WTC11 (cell line): ENCODE data around the gene WDR82. TPM values are rescaled to one million over a fixed set of nuclear protein-coding genes. Genes with fewer than 3 reads are reported as not detected.

Source experiments
- ATAC-seq: fragments of 200-7000 bp; cut with Tn5 transposase; 2 replicates; pipeline ENCODE4 v1.10.0; 2021; ENCODE audit warnings: mild to moderate bottlenecking, moderate library complexity
- CTCF ChIA-PET: fragments of 300-600 bp; sonication (Branson Sonifier 250); formaldehyde crosslinking; loops from one replicate; lab custom pipeline; 2021; ENCODE audit warnings: antibody characterized with exemption; lab: Charles Lee
- POLR2A ChIA-PET: fragments of 350-600 bp; sonication (Branson Sonifier 250); formaldehyde crosslinking; loops from one replicate; lab custom pipeline; 2021; ENCODE audit warnings: antibody characterized with exemption; lab: Charles Lee
- DNase-seq: peaks from one replicate; pipeline ENCODE4 v3.0.0; 2021; ENCODE audit warnings: low spot score
- H3K27ac Mint-ChIP-seq: 2 replicates; pipeline ENCODE4 v1.8.0; 2021; ENCODE audit warnings: mixed read lengths
- H3K27me3 Mint-ChIP-seq: 2 replicates; pipeline ENCODE4 v1.8.0; 2021; ENCODE audit warnings: low read depth, mild to moderate bottlenecking, moderate library complexity, mixed read lengths
- H3K36me3 Mint-ChIP-seq: 2 replicates; pipeline ENCODE4 v1.8.0; 2021; ENCODE audit warnings: mixed read lengths
- H3K4me1 Mint-ChIP-seq: 2 replicates; pipeline ENCODE4 v1.8.0; 2022; ENCODE audit warnings: mixed read lengths
- H3K4me3 Mint-ChIP-seq: 2 replicates; pipeline ENCODE4 v1.8.0; 2021; ENCODE audit warnings: mild to moderate bottlenecking, moderate library complexity, mixed read lengths
- H3K9me3 Mint-ChIP-seq: 2 replicates; pipeline ENCODE4 v1.8.0; 2021; ENCODE audit warnings: mixed read lengths
- CBFB ChIP-seq: sonication (generic); formaldehyde crosslinking; IDR thresholded peaks from 2 replicates; pipeline ENCODE4 v1.8.1; 2022; ENCODE audit warnings: mild to moderate bottlenecking, low read depth, missing genetic modification reagents
- EMX1 ChIP-seq: fragments of 250-450 bp; sonication (Bioruptor Pico); IDR thresholded peaks from 2 replicates; pipeline ENCODE4 v1.8.0; 2021; ENCODE audit warnings: mild to moderate bottlenecking
- FOXK1 ChIP-seq: sonication (generic); formaldehyde crosslinking; IDR thresholded peaks from 2 replicates; pipeline ENCODE4 v1.8.0; 2022; ENCODE audit warnings: mild to moderate bottlenecking, moderate library complexity, missing genetic modification reagents
- GABPB1 ChIP-seq: sonication (generic); formaldehyde crosslinking; IDR thresholded peaks from 2 replicates; pipeline ENCODE4 v1.8.1; 2023; ENCODE audit warnings: mild to moderate bottlenecking, missing genetic modification reagents
- GRHL2 ChIP-seq: fragments of 250-450 bp; sonication (Bioruptor Pico); IDR thresholded peaks from 2 replicates; pipeline ENCODE4 v1.8.0; 2022; ENCODE audit warnings: mild to moderate bottlenecking, moderate library complexity; ENCODE audit not compliant: insufficient replicate concordance, severe bottlenecking
- JUN ChIP-seq: sonication (generic); formaldehyde crosslinking; IDR thresholded peaks from 2 replicates; pipeline ENCODE4 v1.8.0; 2023; ENCODE audit warnings: mild to moderate bottlenecking, missing genetic modification reagents
- NFE2L1 ChIP-seq: sonication (generic); formaldehyde crosslinking; IDR thresholded peaks from 2 replicates; pipeline ENCODE4 v1.8.1; 2023; ENCODE audit warnings: missing genetic modification reagents
- NR3C1 ChIP-seq: sonication (generic); formaldehyde crosslinking; conservative IDR thresholded peaks from 2 replicates; pipeline ENCODE4 v1.8.1; 2023; ENCODE audit warnings: low read depth, mild to moderate bottlenecking, missing genetic modification reagents
- OVOL2 ChIP-seq: fragments of 250-450 bp; sonication (Bioruptor Pico); IDR thresholded peaks from 2 replicates; pipeline ENCODE4 v1.9.0; 2021; ENCODE audit warnings: mild to moderate bottlenecking, borderline replicate concordance
- PRRX2 ChIP-seq: fragments of 250-450 bp; sonication (Bioruptor Pico); IDR thresholded peaks from 2 replicates; pipeline ENCODE4 v1.8.0; 2021; ENCODE audit warnings: mild to moderate bottlenecking
- SMAD4 ChIP-seq: sonication (generic); formaldehyde crosslinking; IDR thresholded peaks from 2 replicates; pipeline ENCODE4 v1.8.0; 2022; ENCODE audit warnings: mild to moderate bottlenecking, missing genetic modification reagents
- TEAD1 ChIP-seq: sonication (generic); formaldehyde crosslinking; IDR thresholded peaks from 2 replicates; pipeline ENCODE4 v1.8.0; 2022; ENCODE audit warnings: mild to moderate bottlenecking, missing genetic modification reagents
- ZBTB21 ChIP-seq: sonication (generic); formaldehyde crosslinking; IDR thresholded peaks from 2 replicates; pipeline ENCODE4 v1.8.1; 2023; ENCODE audit warnings: mild to moderate bottlenecking, missing genetic modification reagents, borderline replicate concordance
- ZNF423 ChIP-seq: fragments of 250-450 bp; sonication (Bioruptor Pico); IDR thresholded peaks from 2 replicates; pipeline ENCODE4 v2.1.2; 2022; ENCODE audit warnings: mild to moderate bottlenecking, moderate library complexity
- ZNF671 ChIP-seq: fragments of 250-450 bp; sonication (Bioruptor Pico); IDR thresholded peaks from 2 replicates; pipeline ENCODE4 v1.8.0; 2021; ENCODE audit warnings: mild to moderate bottlenecking
- total RNA-seq: library from RNA; stranded (reverse); gene quantifications from 3 replicates; pipeline ENCODE4 v1.2.3, GENCODE V29; 2021
- TF ChIP-seq, protein P1 (sequence below): sonication (generic); formaldehyde crosslinking; IDR thresholded peaks from 2 replicates; pipeline ENCODE4 v1.8.1; 2023; ENCODE audit warnings: mild to moderate bottlenecking, moderate library complexity, missing genetic modification reagents
- TF ChIP-seq, protein P2 (sequence below): sonication (generic); formaldehyde crosslinking; IDR thresholded peaks from 2 replicates; pipeline ENCODE4 v1.8.1; 2022; ENCODE audit warnings: low read depth, mild to moderate bottlenecking, moderate library complexity, missing genetic modification reagents, borderline replicate concordance
- TF ChIP-seq, protein P3 (sequence below): sonication (generic); formaldehyde crosslinking; IDR thresholded peaks from 2 replicates; pipeline ENCODE4 v1.8.1; 2023; ENCODE audit warnings: mild to moderate bottlenecking, missing genetic modification reagents
- TF ChIP-seq, protein P4 (sequence below): sonication (generic); formaldehyde crosslinking; conservative IDR thresholded peaks from 2 replicates; pipeline ENCODE4 v1.8.1; 2022; ENCODE audit warnings: mild to moderate bottlenecking, missing genetic modification reagents
- TF ChIP-seq, protein P5 (sequence below): sonication (generic); formaldehyde crosslinking; IDR thresholded peaks from 2 replicates; pipeline ENCODE4 v1.8.0; 2022; ENCODE audit warnings: mild to moderate bottlenecking, missing genetic modification reagents
- TF ChIP-seq, protein P6 (sequence below): sonication (generic); formaldehyde crosslinking; IDR thresholded peaks from 2 replicates; pipeline ENCODE4 v1.8.1; 2023; ENCODE audit warnings: mild to moderate bottlenecking, missing genetic modification reagents, moderate library complexity

The WDR82 gene
- total RNA-seq, 1 experiment from 2014 or later: 69.7 TPM

DNA sequence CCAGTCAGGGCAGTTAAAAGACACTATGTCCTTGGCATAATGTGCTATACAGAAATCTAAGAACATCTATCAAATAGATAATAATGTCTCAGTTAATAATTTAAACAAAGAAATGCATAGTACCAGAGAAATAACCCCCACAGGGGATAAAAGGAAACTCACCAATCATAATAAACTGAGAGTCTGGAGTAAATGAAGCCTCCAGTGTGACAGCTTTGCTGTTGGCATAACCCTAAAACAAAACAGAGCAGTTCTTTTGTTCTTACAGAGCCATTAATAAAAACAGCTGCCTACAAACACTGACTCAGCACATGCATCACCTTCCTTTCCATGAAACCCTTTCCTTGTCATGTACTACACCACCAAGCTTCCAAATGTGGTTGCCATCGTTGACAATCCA, 19.4 kb downstream of the WDR82 start:
- CTCF ChIA-PET: interaction anchor here (0.7 to 1.3 kb wide), 3 partner anchors 19 to 39 kb away, joined by 3 to 4 read pairs (median 3); partner anchors contain the start of gene WDR82
- H3K4me3 Mint-ChIP-seq: no peak overlapping the region
- POLR2A ChIA-PET: no interaction called here
- no peaks in the 10 kb centered on the region for H3K27me3 Mint-ChIP-seq
- no peaks in the 10 kb centered on the region for H3K9me3 Mint-ChIP-seq
- ATAC-seq (no peak), DNase-seq (no peak)
- H3K4me1 Mint-ChIP-seq: no peaks in the 10 kb centered on the region
- H3K27ac Mint-ChIP-seq: no peak overlapping the region
- peaks cover 88% of the 10 kb centered on the region for H3K36me3 Mint-ChIP-seq
- TF ChIP-seq, protein P1, sequence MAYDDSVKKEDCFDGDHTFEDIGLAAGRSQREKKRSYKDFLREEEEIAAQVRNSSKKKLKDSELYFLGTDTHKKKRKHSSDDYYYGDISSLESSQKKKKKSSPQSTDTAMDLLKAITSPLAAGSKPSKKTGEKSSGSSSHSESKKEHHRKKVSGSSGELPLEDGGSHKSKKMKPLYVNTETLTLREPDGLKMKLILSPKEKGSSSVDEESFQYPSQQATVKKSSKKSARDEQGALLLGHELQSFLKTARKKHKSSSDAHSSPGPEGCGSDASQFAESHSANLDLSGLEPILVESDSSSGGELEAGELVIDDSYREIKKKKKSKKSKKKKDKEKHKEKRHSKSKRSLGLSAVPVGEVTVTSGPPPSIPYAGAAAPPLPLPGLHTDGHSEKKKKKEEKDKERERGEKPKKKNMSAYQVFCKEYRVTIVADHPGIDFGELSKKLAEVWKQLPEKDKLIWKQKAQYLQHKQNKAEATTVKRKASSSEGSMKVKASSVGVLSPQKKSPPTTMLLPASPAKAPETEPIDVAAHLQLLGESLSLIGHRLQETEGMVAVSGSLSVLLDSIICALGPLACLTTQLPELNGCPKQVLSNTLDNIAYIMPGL (CRISPR knock-in tag): no peak
- TF ChIP-seq JUN (CRISPR knock-in tag) (no peak), NR3C1 (CRISPR knock-in tag) (no peak), PRRX2 (CRISPR knock-in tag) (no peak), GRHL2 (CRISPR knock-in tag) (no peak), ZNF671 (no peak), EMX1 (no peak)
- TF ChIP-seq, protein P2, sequence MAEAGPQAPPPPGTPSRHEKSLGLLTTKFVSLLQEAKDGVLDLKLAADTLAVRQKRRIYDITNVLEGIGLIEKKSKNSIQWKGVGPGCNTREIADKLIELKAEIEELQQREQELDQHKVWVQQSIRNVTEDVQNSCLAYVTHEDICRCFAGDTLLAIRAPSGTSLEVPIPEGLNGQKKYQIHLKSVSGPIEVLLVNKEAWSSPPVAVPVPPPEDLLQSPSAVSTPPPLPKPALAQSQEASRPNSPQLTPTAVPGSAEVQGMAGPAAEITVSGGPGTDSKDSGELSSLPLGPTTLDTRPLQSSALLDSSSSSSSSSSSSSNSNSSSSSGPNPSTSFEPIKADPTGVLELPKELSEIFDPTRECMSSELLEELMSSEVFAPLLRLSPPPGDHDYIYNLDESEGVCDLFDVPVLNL (CRISPR knock-in tag): no peak
- TF ChIP-seq, protein P3, sequence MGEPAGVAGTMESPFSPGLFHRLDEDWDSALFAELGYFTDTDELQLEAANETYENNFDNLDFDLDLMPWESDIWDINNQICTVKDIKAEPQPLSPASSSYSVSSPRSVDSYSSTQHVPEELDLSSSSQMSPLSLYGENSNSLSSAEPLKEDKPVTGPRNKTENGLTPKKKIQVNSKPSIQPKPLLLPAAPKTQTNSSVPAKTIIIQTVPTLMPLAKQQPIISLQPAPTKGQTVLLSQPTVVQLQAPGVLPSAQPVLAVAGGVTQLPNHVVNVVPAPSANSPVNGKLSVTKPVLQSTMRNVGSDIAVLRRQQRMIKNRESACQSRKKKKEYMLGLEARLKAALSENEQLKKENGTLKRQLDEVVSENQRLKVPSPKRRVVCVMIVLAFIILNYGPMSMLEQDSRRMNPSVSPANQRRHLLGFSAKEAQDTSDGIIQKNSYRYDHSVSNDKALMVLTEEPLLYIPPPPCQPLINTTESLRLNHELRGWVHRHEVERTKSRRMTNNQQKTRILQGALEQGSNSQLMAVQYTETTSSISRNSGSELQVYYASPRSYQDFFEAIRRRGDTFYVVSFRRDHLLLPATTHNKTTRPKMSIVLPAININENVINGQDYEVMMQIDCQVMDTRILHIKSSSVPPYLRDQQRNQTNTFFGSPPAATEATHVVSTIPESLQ (CRISPR knock-in tag): no peak
- TF ChIP-seq, protein P4, sequence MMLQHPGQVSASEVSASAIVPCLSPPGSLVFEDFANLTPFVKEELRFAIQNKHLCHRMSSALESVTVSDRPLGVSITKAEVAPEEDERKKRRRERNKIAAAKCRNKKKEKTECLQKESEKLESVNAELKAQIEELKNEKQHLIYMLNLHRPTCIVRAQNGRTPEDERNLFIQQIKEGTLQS: no peak

DNA sequence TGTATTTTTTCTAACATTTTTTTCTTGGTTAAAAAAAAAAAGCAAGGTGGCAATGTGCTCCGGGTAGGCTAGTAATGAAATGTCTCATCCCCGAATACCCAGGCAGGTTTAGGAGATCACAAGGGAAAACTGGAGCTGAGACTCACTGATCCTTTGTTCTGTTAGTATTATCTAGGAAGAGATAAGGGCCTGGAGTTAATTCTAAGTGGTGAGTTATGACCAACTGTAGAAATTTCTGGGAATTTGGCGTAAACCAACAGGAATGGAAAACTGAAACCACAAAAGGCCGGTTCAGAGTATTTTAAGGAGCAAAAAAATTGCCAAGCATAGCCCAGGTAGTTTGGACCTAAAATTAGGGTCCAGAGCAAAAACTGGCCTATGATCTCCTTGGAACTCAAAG, 20.5 kb downstream of the WDR82 start:
- Mint-ChIP-seq H3K4me3 (no peak overlapping the region), H3K27me3 (no peaks in the 10 kb centered on the region), H3K4me1 (no peaks in the 10 kb centered on the region), H3K36me3 (peaks cover 87% of the 10 kb centered on the region), H3K27ac (no peak overlapping the region), H3K9me3 (no peaks in the 10 kb centered on the region)
- TF ChIP-seq, protein P5, sequence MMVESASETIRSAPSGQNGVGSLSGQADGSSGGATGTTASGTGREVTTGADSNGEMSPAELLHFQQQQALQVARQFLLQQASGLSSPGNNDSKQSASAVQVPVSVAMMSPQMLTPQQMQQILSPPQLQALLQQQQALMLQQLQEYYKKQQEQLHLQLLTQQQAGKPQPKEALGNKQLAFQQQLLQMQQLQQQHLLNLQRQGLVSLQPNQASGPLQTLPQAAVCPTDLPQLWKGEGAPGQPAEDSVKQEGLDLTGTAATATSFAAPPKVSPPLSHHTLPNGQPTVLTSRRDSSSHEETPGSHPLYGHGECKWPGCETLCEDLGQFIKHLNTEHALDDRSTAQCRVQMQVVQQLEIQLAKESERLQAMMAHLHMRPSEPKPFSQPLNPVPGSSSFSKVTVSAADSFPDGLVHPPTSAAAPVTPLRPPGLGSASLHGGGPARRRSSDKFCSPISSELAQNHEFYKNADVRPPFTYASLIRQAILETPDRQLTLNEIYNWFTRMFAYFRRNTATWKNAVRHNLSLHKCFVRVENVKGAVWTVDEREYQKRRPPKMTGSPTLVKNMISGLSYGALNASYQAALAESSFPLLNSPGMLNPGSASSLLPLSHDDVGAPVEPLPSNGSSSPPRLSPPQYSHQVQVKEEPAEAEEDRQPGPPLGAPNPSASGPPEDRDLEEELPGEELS (CRISPR knock-in tag): no peak
- TF ChIP-seq, protein P6, sequence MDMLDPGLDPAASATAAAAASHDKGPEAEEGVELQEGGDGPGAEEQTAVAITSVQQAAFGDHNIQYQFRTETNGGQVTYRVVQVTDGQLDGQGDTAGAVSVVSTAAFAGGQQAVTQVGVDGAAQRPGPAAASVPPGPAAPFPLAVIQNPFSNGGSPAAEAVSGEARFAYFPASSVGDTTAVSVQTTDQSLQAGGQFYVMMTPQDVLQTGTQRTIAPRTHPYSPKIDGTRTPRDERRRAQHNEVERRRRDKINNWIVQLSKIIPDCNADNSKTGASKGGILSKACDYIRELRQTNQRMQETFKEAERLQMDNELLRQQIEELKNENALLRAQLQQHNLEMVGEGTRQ (CRISPR knock-in tag): no peak
- no peak for DNase-seq
- no peak for ATAC-seq
- ChIA-PET CTCF (interaction anchor here (1.0 to 1.2 kb wide), 2 partner anchors 26 to 38 kb away, joined by 3 to 4 read pairs; no protein-coding TSS in a partner anchor), POLR2A (no interaction called here)

DNA sequence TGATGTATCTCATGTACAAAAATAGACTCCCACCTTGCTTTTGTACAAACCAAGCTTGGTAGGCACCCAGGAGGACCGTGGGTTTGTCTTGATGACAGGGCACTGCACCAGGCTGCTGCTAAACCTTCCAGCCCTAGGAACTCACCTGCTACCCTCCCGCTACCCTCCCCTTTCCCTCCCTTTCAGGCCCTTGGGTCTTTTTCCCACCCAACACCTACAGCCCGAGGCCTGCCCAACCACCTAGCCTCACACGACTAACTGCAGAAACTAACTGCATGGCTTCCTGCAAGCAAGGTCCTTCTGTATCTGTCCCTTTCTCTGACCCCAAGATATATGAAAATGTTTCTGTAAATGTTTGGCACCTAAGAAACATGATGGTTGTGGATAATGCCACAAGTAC, 21.8 kb downstream of the WDR82 start:
- ATAC-seq (no peak), DNase-seq (no peak)
- Mint-ChIP-seq H3K36me3 (peaks cover 81% of the 10 kb centered on the region), H3K4me1 (no peaks in the 10 kb centered on the region), H3K27me3 (no peaks in the 10 kb centered on the region), H3K27ac (no peak overlapping the region), H3K4me3 (no peak overlapping the region), H3K9me3 (no peaks in the 10 kb centered on the region)
- TF ChIP-seq NFE2L1 (CRISPR knock-in tag) (no peak), TEAD1 (no peak), OVOL2 (CRISPR knock-in tag) (no peak), GABPB1 (no peak), SMAD4 (CRISPR knock-in tag) (no peak), NR3C1 (CRISPR knock-in tag) (no peak), ZBTB21 (no peak), CBFB (CRISPR knock-in tag) (no peak), FOXK1 (no peak), ZNF423 (CRISPR knock-in tag) (no peak)
- TF ChIP-seq, protein P1 (CRISPR knock-in tag): no peak
- CTCF ChIA-PET: interaction anchor here (0.8 to 1.6 kb wide), 2 partner anchors 36 to 128 kb away, joined by 3 to 4 read pairs; no protein-coding TSS in a partner anchor
- POLR2A ChIA-PET: no interaction called here
